C4-2B (cell line): ENCODE data around the gene TLE2.
"Not testable (repeated sequence)": the region's sequence is repeated elsewhere in the genome, so short reads cannot be mapped to it uniquely, and the experiment has no call there.

Experiments
- H3K27ac ChIP-seq: fragments of 450-650 bp; 2 replicates; pipeline ENCODE4 v1.5.1; 2017
- ZFX ChIP-seq: fragments of 450-650 bp; IDR thresholded peaks from 2 replicates; pipeline ENCODE4 v1.6.1; 2017
- TF ChIP-seq, protein P1 (sequence below): fragments of 450-650 bp; conservative IDR thresholded peaks from 2 replicates; pipeline ENCODE4 v1.5.1; 2017; ENCODE audit warnings: mild to moderate bottlenecking

TLE2 gene

DNA sequence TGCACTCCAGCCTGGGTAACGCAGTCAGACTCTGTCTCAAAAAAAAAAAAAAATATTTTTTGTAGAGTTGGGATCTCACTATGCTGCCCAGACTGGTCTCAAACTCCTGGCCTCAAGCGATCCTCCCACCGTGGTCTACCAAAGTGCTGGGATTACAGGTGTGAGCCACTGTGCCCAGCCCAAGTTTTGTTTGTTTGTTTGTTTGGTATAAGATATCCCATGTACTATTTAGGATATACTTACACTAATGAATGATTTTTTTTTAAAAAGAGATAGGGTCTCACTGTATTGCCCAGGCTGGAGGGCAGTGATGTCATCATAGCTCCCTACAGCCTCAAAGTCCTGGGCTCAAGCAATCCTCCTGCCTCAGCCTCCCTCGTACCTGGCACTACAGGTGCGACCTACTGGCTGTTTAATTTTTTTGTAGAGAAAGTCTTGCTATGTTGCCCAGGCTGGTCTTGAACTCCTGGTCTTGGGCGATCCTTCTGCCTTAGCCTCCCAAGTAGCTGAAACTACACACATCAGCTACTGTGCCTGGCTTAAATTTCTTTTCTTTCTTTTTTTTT, 27.8 kb downstream of the TLE2 start:
- TF ChIP-seq ZFX, result no peak
- TF ChIP-seq, protein P1, sequence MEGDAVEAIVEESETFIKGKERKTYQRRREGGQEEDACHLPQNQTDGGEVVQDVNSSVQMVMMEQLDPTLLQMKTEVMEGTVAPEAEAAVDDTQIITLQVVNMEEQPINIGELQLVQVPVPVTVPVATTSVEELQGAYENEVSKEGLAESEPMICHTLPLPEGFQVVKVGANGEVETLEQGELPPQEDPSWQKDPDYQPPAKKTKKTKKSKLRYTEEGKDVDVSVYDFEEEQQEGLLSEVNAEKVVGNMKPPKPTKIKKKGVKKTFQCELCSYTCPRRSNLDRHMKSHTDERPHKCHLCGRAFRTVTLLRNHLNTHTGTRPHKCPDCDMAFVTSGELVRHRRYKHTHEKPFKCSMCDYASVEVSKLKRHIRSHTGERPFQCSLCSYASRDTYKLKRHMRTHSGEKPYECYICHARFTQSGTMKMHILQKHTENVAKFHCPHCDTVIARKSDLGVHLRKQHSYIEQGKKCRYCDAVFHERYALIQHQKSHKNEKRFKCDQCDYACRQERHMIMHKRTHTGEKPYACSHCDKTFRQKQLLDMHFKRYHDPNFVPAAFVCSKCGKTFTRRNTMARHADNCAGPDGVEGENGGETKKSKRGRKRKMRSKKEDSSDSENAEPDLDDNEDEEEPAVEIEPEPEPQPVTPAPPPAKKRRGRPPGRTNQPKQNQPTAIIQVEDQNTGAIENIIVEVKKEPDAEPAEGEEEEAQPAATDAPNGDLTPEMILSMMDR, result no peak
- H3K27ac ChIP-seq, result no peak overlapping the region

DNA sequence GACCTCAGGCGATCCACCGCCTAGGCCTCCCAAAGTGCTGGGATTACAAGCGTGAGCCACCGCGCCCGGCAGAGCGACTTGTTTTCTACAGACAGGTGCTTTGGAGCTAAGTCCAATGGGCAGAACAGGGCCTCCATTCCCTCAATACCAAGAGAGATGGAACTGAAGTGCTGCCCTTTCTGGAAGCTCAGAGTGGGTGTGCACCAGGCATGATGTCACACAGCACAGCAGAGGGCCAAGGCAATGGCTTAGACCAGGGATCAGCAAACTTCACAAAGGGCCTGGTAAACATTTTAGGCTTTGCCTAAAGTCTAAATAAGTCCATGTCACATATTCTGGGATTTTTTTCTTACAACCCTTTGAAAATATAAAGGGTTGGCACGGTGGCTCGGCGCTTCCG, 30.4 kb downstream of the TLE2 start:
- no peak overlapping the region for H3K27ac ChIP-seq
- TF ChIP-seq, protein P1, result no peak
- no peak for TF ChIP-seq ZFX

DNA sequence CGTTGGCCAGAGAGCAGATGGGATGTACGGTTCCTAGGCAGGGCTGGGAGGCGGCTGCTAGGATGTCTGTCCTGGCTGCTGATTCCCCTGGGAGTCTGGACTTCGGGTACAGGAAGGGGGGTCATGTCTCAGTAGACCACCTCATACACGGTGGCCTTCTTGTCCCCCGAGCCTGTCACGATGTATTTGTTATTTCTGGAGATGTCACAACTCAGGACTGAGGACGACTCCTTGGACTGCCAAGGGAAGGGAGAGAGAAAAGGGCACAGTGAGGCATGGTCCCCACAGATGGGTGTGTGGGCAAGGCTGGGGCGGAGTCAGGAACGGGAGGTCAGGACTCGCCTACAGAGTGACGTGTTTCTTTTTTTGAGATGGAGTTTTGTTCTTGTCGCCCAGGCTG, 31.4 kb downstream of the TLE2 start:
- no peak overlapping the region for H3K27ac ChIP-seq
- TF ChIP-seq, protein P1, result no peak
- no peak for TF ChIP-seq ZFX

DNA sequence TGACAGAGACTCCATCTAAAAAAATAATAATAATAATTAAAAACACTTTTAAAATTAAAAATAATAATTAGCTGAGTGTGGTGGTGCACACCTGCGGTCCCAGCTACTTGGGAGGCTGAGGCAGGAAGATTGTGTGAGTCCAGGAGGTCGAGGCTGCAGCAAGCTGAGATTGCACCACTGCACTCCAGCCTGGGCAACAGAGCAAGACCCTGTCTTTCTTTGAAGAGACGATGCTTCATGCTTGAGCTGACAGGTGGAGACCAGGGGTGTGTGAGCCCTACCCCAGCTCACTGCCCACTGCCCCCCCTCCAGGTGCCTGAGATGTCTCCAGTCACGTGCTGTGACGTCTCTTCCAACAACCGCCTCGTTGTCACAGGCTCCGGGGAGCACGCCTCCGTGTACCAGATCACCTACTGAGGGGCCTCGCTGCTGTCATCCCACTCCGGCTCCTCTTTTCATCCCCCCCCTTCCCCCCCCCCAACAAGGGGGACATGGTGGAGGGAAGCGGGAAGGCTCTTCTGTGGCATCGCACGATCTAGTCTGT, 34.4 kb downstream of the TLE2 start:
- no peak overlapping the region for H3K27ac ChIP-seq
- TF ChIP-seq, protein P1, result no peak

DNA sequence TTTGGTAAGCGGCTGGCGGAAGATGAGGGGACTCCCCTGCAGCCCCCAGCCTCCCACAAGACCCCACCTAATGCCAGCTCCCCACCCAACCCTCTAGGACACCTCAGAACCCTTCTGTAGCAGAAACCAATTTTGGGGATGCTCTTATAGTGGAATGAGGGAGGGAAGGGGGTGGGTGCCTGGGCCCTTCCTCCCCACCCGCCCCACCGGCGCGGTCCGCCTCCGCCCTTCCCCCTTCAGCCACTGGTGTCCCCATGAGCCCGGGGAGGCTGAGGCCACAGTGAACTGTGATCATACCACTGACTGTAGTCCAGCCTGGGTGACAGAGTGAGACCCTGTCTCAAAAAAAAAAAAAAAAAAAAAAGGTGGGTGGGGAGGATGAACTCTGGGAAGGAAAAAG, 35.5 kb downstream of the TLE2 start:
- TF ChIP-seq, protein P1, result no peak
- no peak for TF ChIP-seq ZFX
- no peak overlapping the region for H3K27ac ChIP-seq

DNA sequence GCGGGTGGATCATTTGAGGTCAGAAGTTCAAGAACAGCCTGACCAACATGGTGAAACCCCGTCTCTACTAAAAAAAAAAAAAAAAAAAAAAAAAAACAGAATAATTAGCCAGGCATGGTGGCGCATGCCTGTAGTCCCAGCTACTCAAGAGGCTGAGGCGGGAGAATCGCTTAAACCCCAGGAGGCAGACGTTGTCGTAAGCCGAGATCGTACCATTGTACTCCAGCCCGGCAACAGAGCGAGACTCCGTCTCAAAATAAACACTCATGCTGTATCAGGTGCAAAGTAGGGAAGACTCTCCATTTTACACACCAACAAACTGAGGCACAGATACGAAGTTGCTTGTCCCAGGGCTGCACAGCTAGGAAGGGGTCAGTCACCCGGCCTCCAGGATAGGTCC, 36.1 kb downstream of the TLE2 start:
- no peak for TF ChIP-seq ZFX
- TF ChIP-seq, protein P1, result no peak

DNA sequence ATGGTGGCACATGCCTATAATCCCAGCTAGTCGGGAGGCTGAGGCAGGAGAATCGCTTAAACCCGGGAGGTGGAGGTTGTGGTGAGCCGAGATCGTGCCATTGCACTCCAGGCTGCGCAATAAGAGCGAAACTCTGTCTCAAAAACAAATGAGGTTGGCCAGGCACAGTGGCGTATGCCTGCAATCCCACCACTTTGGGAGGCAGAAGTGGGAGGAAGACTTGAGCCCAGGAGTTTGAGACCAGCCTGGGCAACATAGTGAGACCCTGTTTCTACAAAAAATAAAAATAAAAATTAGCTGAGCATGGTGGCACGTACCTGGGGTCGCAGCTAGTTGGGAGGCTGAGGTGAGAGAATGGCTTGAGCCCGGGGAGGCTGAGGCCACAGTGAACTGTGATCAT, 36.7 kb downstream of the TLE2 start:
- not testable (repeated sequence) for H3K27ac ChIP-seq

More for the DNA sequence above, 36.1 kb downstream of the TLE2 start:
- H3K27ac ChIP-seq, result no peak overlapping the region

DNA sequence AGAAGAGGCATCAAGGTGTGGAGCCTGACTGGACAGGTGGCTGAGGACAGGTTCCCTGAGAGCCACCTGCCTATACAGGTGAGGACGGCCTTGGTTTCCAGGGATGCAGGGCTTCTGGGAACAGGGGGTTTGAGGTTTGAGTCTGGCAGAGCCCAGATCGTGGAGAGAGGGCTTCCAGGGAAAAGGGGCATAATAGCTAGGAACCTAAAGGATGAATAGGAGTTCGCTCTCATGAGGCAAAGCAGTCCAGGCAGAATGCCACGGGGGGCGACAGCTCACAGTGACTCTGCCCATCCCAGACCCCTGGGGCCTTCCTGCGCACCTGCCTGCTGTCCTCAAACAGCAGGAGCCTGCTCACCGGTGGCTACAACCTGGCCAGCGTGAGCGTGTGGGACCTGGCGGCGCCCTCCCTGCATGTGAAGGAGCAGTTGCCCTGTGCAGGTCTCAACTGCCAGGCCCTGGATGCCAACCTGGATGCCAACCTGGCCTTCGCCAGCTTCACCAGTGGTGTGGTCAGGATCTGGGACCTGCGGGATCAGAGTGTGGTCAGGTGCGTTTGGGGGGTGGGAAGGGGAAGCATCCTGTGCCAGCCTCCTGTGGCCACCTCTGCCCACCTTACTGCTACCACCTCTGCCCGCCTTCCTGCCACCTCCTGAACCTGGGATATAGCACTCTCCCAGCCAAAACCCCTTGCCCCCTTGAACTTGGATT, 39.7 kb downstream of the TLE2 start:
- H3K27ac ChIP-seq, result no peak overlapping the region
- TF ChIP-seq, protein P1, result no peak
- TF ChIP-seq ZFX, result no peak
